Measurements from ENCODE around the gene KCMF1.

DNA sequence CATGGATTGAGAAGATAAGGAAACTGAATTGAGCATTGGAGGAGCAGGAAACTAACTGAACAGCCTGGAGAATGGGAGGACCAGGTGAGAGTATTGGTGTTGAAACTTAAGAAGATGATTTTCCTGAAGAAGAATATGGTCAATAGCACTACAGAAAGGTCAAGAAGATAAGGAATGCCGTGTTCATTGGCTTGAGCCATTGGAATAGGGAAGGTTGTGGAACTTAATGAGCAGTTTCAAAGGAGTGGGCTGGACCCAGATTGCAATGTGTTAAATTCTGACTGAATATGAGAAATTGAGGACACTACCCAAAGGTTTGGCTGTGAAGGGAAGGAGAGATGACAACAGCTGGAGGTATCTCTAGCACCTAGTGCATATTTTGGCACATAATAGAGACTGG is 19.0 kb downstream of the KCMF1 start:
- TF ChIP-seq, protein P1, sequence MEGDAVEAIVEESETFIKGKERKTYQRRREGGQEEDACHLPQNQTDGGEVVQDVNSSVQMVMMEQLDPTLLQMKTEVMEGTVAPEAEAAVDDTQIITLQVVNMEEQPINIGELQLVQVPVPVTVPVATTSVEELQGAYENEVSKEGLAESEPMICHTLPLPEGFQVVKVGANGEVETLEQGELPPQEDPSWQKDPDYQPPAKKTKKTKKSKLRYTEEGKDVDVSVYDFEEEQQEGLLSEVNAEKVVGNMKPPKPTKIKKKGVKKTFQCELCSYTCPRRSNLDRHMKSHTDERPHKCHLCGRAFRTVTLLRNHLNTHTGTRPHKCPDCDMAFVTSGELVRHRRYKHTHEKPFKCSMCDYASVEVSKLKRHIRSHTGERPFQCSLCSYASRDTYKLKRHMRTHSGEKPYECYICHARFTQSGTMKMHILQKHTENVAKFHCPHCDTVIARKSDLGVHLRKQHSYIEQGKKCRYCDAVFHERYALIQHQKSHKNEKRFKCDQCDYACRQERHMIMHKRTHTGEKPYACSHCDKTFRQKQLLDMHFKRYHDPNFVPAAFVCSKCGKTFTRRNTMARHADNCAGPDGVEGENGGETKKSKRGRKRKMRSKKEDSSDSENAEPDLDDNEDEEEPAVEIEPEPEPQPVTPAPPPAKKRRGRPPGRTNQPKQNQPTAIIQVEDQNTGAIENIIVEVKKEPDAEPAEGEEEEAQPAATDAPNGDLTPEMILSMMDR (IDR thresholded peaks at IDR 0.05): no peak
- TF ChIP-seq EZH2 (IDR thresholded peaks at IDR 0.05; ENCODE audit: borderline replicate concordance, insufficient read depth, low read depth, low read length, poor library complexity, severe bottlenecking): no peak
